Measurements from ENCODE around the gene COQ4. TPM values are rescaled to one million over a fixed set of nuclear protein-coding genes. Genes with fewer than 3 reads are reported as not detected.

COQ4 gene
- total RNA-seq, 1 donor from 2014 or later: 32.0 TPM

- Histone ChIP-seq H3K36me3 (no peaks in the 10 kb centered on the region), H3K27me3 (ENCODE audit: low read depth) (no peaks in the 10 kb centered on the region), H3K27ac (replicated peaks) (peak overlapping the region; percentile 98), H3K4me3 (peak overlapping the region; percentile 78), H3K9me3 (replicated peaks) (no peaks in the 10 kb centered on the region), H3K4me1 (peaks cover 33% of the 10 kb centered on the region)
- no peak for DNase-seq
- TF ChIP-seq, protein P1, sequence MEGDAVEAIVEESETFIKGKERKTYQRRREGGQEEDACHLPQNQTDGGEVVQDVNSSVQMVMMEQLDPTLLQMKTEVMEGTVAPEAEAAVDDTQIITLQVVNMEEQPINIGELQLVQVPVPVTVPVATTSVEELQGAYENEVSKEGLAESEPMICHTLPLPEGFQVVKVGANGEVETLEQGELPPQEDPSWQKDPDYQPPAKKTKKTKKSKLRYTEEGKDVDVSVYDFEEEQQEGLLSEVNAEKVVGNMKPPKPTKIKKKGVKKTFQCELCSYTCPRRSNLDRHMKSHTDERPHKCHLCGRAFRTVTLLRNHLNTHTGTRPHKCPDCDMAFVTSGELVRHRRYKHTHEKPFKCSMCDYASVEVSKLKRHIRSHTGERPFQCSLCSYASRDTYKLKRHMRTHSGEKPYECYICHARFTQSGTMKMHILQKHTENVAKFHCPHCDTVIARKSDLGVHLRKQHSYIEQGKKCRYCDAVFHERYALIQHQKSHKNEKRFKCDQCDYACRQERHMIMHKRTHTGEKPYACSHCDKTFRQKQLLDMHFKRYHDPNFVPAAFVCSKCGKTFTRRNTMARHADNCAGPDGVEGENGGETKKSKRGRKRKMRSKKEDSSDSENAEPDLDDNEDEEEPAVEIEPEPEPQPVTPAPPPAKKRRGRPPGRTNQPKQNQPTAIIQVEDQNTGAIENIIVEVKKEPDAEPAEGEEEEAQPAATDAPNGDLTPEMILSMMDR (IDR thresholded peaks at IDR 0.05; ENCODE audit: borderline replicate concordance): no peak
- intact Hi-C loops (cut with micrococcal nuclease): no loop called here
Observed at GRCh38 chr9:128372188-128372641, 49.6 kb downstream of the COQ4 start.

DNA sequence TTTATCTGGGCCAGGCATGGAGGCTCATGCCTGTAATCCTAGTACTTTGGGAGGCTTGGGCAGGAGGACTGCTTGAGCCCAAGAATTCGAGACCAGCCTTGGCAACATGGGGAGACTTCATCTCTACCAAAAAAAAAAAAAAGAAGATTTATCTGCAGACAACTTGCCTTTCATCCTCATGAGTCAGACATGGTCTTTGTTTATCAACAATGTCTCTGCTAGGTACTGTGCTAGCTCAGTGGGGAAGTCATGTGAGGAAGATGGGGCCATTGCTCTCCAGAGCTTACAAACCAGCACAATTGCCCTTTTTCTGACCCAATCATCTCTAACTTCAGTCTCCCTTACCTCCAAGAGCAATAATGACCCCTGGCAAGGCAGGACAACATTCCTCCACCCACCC, 50.1 kb downstream of the COQ4 start:
- no peaks in the 10 kb centered on the region for H3K9me3 ChIP-seq (replicated peaks)
- peak overlapping the region; percentile 98 for H3K27ac ChIP-seq (replicated peaks)
- intact Hi-C loops (cut with micrococcal nuclease): no loop called here
- H3K27me3 ChIP-seq (ENCODE audit: low read depth): no peaks in the 10 kb centered on the region
- H3K4me3 ChIP-seq: no peak overlapping the region
- peaks cover 33% of the 10 kb centered on the region for H3K4me1 ChIP-seq
- H3K36me3 ChIP-seq: peaks cover 2% of the 10 kb centered on the region
- TF ChIP-seq, protein P1 (IDR thresholded peaks at IDR 0.05; ENCODE audit: borderline replicate concordance): no peak
- no peak for DNase-seq

GRCh38 chr9:128374221-128374675, 51.6 kb downstream of the COQ4 start:
- TF ChIP-seq, protein P1 (IDR thresholded peaks at IDR 0.05; ENCODE audit: borderline replicate concordance): no peak
- Histone ChIP-seq H3K4me3 (no peak overlapping the region), H3K4me1 (peaks cover 33% of the 10 kb centered on the region), H3K9me3 (replicated peaks) (no peaks in the 10 kb centered on the region), H3K36me3 (peaks cover 17% of the 10 kb centered on the region), H3K27me3 (ENCODE audit: low read depth) (no peaks in the 10 kb centered on the region), H3K27ac (replicated peaks) (no peak overlapping the region)
- intact Hi-C loops (cut with micrococcal nuclease): no loop called here
- DNase-seq: no peak

GRCh38 chr9:128375865-128376264, 53.2 kb downstream of the COQ4 start:
- intact Hi-C loops (cut with micrococcal nuclease): no loop called here
- Histone ChIP-seq H3K9me3 (replicated peaks) (no peaks in the 10 kb centered on the region), H3K27ac (replicated peaks) (no peak overlapping the region), H3K4me1 (peaks cover 23% of the 10 kb centered on the region), H3K27me3 (ENCODE audit: low read depth) (no peaks in the 10 kb centered on the region), H3K4me3 (no peak overlapping the region), H3K36me3 (peaks cover 31% of the 10 kb centered on the region)
- DNase-seq: no peak
- TF ChIP-seq, protein P1 (IDR thresholded peaks at IDR 0.05; ENCODE audit: borderline replicate concordance): no peak

GRCh38 chr9:128382261-128382660, 59.6 kb downstream of the COQ4 start:
- no peaks in the 10 kb centered on the region for H3K27me3 ChIP-seq (ENCODE audit: low read depth)
- peaks cover 7% of the 10 kb centered on the region for H3K4me1 ChIP-seq
- no peak for DNase-seq
- H3K27ac ChIP-seq (replicated peaks): no peak overlapping the region
- H3K4me3 ChIP-seq: no peak overlapping the region
- TF ChIP-seq, protein P1 (IDR thresholded peaks at IDR 0.05; ENCODE audit: borderline replicate concordance): no peak
- intact Hi-C loops (cut with micrococcal nuclease): no loop called here
- H3K9me3 ChIP-seq (replicated peaks): no peaks in the 10 kb centered on the region
- H3K36me3 ChIP-seq: peaks cover 72% of the 10 kb centered on the region

Data from left ventricle myocardium inferior (tissue), 1 donor.